ENCODE data around the gene PPP2R3A.
A peak's percentile ranks its signal among the peaks of the same experiment; 100 is the strongest.
"Not testable (repeated sequence)": the region's sequence is repeated elsewhere in the genome, so short reads cannot be mapped to it uniquely, and the experiment has no call there.

The PPP2R3A gene, protein sequence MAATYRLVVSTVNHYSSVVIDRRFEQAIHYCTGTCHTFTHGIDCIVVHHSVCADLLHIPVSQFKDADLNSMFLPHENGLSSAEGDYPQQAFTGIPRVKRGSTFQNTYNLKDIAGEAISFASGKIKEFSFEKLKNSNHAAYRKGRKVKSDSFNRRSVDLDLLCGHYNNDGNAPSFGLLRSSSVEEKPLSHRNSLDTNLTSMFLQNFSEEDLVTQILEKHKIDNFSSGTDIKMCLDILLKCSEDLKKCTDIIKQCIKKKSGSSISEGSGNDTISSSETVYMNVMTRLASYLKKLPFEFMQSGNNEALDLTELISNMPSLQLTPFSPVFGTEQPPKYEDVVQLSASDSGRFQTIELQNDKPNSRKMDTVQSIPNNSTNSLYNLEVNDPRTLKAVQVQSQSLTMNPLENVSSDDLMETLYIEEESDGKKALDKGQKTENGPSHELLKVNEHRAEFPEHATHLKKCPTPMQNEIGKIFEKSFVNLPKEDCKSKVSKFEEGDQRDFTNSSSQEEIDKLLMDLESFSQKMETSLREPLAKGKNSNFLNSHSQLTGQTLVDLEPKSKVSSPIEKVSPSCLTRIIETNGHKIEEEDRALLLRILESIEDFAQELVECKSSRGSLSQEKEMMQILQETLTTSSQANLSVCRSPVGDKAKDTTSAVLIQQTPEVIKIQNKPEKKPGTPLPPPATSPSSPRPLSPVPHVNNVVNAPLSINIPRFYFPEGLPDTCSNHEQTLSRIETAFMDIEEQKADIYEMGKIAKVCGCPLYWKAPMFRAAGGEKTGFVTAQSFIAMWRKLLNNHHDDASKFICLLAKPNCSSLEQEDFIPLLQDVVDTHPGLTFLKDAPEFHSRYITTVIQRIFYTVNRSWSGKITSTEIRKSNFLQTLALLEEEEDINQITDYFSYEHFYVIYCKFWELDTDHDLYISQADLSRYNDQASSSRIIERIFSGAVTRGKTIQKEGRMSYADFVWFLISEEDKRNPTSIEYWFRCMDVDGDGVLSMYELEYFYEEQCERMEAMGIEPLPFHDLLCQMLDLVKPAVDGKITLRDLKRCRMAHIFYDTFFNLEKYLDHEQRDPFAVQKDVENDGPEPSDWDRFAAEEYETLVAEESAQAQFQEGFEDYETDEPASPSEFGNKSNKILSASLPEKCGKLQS (N-terminal part only)

DNA sequence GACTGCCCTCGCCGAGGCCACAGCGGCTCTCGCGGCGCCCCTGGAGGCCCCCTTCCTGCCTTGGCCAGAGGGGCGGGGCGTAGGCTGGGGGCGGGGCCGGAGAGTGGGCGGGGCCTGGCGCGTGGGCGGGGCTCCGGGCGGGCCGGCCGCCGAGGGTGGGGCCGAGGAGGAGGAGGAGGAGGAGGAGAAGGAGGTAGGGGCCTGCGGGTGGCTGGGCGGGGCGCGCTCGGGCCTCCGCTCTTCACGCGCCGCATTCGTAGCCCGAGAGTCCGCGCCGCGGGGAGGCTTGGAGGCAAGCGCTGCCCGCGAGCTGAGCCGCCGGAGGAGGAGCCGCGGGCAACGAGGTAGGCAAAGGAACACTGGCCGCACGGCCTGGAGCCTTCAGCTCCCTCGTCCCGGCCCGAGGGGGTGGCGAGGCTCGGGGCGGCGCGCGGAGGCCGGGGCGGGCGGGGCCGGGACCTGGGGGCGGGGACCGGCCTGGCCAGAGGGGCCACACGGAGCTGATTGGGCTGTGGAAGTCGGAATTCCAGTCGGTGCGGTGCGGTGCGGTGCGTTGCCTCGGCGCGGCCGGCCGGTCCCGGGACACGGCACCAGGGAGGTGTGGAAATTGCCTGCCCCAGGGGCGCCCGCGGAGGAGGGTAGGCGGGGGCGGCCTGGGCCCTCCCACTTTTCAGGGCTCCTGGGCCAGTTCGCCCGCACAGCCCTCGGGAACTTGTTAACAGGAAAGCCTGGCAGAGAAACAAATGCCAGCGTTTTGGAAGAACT lies at the start of gene PPP2R3A:
PPP2R3A (plus strand) TSS at position 223 of the 765 bp plus-strand sequence. CDS start 35,771 bp downstream, outside the sequence.
- DNase-seq = peak; percentile 39 to 41

DNA sequence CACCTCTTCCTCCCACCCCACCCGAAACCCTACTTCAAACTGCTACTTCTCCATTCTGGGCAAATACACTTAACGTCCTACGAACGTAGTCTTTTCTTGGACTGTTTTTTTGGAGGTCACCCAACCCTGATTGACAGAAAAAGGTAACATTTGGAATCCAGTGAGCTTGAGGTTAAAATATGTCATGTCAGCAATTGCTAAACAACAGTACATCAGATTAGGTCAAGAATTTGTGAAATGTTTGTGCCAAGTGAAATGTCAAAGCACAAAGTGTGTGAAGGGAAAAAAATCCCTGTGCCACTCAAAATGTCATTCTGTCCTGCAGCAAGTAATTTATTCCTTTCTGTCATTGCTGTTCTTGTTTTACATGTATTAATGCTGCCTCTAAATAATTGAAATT lies 49.2 kb upstream of the PPP2R3A start:
- DNase-seq = no peak

- DNase-seq = no peak
These were observed 48.5 kb upstream of the PPP2R3A start for GRCh38 chr3:135917076-135917475.

DNA sequence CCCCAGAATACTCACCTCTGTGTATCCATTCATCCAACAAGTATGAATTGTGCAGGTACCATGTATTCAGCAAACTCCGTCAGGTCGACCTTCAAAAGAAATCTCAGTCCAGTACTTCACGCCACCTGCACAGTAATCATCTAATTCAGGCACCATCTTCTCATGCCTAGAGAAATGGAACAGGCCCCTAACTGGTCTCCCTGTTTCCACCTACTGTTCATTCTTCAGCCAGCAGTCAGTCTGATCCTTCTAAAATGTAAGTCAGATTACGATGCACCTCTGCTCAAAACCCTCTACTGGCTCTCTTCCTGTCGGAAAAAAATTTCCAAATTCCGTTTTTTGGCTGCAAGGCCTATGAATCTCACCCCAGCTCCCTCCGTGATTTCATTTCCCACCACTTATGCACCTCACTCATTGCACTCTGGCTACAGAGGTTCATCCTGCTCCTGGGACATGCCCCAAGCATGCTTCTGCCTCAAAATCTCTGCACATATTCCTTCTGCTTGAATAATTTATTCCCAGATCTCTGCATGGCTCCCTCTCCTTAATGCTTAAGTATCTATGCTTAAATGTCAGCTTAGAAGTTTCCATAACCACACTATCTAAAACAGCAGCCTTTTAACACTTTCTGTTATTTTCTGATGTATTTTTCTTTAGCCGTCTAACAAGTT lies 47.5 kb upstream of the PPP2R3A start:
- DNase-seq = no peak

- DNase-seq = no peak
These were observed 46.9 kb upstream of the PPP2R3A start for GRCh38 chr3:135918600-135918999.

DNA sequence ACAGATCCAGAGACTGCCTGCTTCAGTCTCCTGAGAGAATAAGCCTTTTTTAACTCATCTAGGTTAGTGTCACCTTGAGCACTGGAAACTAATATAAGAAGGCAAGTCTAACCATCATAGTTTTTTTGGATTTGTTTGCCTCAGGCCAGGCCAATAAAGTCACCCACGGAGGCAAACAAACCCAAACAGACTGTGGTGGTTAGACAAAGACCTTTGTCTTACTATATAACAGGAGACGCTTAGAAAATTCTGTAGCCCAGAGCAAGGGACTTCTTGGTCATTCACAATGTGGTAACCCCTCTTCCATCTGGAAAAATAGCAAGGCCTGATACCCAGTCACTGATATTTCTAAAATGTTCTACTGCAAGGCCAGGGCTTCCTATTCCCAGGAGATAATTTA lies 45.3 kb upstream of the PPP2R3A start:
- no peak for DNase-seq

GRCh38 chr3:135922903-135923250 lies 42.7 kb upstream of the PPP2R3A start:
- no peak for DNase-seq

- DNase-seq = no peak
These were observed 41.0 kb upstream of the PPP2R3A start for GRCh38 chr3:135924506-135924905.

GRCh38 chr3:135926664-135927063 lies 38.9 kb upstream of the PPP2R3A start:
- no peak for DNase-seq

DNA sequence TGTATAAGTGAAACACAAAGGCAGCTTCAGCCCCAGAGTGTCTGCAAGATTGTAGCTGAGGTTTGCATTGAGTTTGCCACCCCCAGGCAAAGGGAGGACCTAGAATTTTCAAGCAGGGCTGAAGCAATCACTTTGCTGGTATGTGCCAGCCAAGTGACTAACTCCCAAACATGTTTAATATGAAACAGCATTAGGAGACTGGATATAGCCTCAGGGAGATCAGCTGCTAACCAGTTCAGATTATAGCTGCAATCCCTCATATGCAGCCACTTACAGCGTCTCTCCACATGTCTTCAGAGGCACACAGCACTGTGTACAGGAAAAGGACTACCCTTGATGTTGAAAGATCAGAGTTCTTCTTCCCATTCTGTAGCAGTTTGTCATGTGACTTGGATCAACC lies 38.4 kb upstream of the PPP2R3A start:
- no peak for DNase-seq

DNA sequence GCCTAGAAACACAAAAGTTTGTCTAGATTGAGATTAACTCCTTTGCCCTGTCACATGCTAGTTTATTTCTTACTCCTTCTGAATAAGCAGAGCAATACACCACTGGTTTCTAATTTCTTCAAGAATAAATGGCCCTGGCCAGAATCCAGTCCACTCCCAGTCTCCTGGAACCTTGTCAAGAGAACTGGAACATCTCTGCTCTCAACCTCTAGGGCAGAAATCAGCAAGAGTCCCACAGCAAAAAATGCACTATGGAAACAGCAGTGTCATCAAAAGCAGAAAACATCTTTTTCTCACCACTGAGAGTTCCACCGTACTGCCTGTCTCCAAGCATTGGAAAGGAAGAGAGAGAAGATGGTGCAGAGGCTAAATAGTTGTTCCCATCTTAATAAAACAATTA lies 35.9 kb upstream of the PPP2R3A start:
- DNase-seq = no peak

DNA sequence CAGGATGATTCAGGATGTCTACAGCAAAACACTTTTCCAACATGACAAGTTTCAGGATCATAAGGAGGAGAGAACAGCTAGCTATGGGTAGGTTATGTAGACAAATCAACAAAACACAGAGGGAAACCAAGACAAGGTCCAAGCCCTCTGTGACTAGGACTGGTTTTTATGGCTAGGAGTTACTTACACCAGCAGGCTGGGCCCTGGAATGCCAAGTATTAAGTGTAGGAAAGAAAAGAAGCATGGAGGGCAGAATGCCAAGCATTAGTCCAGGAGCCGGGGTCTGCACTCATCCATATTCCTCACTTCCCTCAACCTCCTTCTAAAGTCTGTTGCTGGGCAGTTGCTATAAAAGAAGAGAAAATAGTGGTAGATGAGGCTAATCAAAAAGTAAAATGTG lies 35.3 kb upstream of the PPP2R3A start:
- DNase-seq = no peak

- not testable (repeated sequence) for DNase-seq
These were observed 30.4 kb upstream of the PPP2R3A start for GRCh38 chr3:135935171-135935570.

- not testable (repeated sequence) for DNase-seq
These were observed 27.8 kb upstream of the PPP2R3A start for GRCh38 chr3:135937766-135938165.

- DNase-seq = no peak
These were observed 20.7 kb upstream of the PPP2R3A start for GRCh38 chr3:135944831-135945230.

DNA sequence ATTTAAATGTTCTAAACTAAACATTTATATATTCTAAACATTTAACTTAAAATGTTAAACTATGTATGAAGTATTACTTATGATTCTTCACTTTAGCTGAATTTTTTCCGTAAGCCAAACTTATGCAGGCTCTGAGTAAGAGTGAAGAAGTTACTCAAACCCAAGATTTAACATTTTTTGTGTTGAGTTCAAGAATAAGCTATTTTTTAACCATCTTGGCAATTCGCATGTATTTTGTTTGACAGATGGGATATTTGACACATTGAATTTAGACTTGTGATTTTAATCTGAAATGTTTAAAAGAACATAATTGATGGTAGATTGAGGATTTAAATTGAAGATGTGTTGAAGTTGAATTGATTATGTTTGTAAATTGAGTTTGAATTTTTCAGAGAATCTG lies 14.6 kb upstream of the PPP2R3A start:
- no peak for DNase-seq

GRCh38 chr3:135964160-135964955 lies 1.2 kb upstream of the PPP2R3A start:
- DNase-seq = no peak

GRCh38 chr3:135965129-135965505 lies 411 bp upstream of the PPP2R3A start:
- no peak for DNase-seq

- DNase-seq = no peak
These were observed 888 bp downstream of the PPP2R3A start for GRCh38 chr3:135966271-135966961.

- DNase-seq = no peak
These were observed 1.4 kb downstream of the PPP2R3A start for GRCh38 chr3:135966962-135967274.

DNA sequence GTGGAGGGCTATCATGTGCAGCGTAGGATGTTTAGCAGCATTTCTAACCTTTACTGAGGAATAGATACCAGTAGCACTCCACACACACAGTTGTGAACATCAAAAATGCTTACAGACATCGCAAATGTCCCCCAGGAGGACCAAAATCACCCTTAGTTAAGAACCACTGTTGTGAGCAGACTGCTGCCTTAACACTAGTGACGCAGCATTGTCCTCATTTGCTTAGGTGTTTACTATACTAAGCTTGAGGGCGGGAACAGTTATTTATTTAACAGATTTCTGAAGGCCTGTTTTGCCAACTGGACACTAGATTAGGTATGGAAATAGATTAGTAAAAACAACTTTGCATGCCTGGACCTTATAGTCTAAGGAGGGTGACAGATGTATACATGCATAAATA lies 2.3 kb downstream of the PPP2R3A start:
- no peak for DNase-seq
